HG02623 (cell line): Measurements from ENCODE around the gene RIPOR2.

Source experiments
- ATAC-seq: cut with Tn5 transposase; IDR thresholded peaks from one replicate; pipeline ENCODE4 v1.9.1; 2021; ENCODE audit warnings: moderate library complexity; ENCODE audit not compliant: unreplicated experiment

RIPOR2 gene

GRCh38 chr6:24907919-24908649 lies 27.7 kb downstream of the RIPOR2 start:
- no peak for ATAC-seq

DNA sequence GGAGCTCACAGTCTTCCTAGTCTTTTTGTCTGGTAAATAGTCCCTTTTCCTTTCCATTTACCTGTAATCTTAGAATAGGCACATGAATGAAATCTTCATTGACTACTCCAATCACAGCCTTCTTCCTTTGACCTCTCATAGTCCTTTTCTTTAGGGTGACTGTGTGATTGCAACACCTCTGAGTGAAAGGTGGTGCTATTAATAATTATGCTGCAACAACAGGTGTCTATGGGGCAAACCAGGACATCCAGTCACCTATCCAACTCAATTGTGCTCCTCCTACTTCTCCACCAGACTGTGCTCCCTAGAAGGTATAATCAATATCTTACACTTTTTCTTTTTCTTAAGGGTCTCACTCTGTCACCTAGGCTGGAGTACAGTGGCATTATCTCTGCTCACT lies 29.4 kb downstream of the RIPOR2 start:
- no peak for ATAC-seq

- no peak for ATAC-seq
These were observed 30.3 kb downstream of the RIPOR2 start for GRCh38 chr6:24905483-24905882.

GRCh38 chr6:24903681-24904080 lies 32.1 kb downstream of the RIPOR2 start:
- ATAC-seq, result no peak

DNA sequence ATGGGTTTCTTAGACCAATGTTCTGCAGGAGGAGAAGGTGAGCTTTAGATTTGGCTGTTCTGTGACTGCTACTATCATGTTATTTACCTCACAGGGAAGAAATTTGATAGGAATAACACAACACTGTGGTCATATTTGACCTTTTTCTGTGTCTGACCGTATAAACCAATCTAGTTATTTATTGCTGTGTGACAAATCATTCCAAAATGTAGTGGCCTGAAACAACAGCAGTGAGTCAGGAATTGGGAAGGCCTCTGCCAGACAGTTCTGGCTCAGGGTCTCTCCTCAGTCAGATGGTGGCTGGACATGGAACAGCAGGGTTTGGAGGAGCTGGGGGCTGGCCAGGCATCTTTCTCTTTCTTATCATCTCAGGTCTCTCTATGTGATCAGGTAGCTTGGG lies 33.0 kb downstream of the RIPOR2 start:
- no peak for ATAC-seq

DNA sequence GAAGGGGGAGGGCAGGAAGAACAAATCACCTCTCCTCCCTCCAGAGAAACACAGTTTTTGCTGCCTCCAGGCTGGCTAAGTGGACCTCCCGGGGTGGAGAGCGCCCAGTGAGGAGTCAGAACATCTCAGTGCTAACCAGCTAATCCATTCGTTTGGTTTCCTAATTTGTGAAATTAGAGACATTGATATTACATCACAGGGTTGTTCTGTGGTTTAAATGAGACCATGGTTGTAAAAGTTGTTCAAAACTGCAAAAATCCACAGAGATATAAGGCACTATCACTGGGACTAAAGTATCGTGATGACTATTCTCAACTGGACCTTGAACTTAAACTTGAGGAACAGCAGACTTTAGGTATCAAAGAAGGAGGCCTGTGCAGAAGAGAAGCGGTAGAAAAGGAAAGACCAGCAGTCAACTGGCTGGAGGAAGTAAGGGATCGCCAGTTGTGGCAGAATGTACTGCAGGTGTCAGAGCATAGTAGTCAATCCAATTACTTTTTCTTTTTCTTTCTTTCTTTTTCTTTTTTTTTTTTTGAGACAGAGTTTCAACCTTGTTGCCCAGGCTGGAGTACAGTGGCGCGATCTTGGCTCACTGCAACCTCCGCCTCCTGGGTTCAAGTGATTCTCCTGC lies 33.9 kb downstream of the RIPOR2 start:
- ATAC-seq, result no peak

DNA sequence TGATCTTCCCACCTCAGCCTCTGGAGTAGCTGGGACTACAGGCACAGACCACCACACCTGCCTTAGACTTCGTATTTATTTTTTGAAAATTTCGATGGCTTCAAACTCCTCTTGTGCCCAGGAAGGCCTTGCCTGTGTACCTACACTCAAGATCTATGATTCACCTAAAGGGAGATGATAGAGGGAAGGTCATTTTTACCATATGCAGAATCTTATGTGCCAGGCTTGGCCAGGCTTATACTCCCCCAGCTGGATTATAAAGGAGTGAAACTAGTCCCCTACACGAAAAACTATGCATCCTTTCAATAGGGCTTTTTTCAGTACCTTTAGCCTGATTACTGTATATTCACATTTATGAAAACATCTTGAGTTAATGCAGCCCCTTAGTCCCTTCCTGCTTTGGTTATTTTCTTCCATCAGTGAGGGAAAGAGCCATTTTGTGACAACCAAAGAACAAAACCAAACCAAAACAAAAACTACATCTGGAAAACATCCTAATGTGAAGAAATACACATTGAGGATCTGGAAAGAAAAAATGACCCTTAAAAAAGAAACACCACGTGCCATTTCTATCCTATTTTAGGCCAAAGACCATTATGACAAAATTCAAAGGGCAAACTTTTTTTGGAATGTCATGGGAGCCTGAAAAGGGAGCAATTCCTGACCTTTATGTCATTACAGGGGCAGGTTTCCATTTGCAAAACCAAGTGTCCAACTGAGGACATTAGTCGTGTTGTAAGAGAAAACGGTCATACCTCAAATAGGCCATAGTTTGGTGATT lies 34.7 kb downstream of the RIPOR2 start:
- ATAC-seq, result no peak

- no peak for ATAC-seq
These were observed 35.8 kb downstream of the RIPOR2 start for GRCh38 chr6:24899997-24900325.

DNA sequence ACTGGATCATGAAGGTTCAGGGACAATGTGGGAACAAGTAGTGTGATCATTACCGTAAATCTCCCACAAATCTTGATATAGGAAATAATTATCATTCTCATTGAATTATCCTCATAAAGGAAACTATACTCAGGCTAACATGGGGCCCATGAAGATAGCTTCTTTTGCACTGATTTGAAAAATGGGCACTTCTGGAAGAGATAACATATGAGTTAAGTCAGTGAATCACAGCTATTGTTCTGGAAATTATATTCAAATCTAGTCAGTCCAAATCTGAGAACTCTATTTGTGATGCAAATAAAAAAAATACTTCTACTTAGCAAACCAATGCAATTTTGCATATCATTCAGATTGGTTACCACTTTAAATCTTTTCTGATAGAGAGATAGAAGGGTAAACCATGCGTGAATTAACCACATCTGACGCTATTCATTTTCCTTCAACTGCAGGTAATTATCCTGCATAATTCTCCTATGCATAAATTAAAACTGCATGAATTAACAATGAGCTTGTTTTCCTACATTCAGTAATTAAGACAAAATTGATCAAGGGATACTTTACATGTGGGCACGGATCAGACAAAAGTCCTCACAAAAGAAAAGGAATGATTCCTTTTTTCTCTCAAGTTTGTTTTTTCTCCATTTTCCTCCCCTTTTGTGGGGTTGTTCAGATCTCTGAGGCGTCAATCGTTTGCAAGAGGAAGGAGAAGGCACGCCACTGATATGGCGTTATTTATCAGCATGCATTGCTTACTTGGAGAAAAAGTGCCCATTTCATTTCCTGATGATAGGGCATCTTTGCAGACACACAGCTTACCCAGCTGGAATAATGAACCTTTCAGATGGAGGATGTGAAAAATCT lies 36.4 kb downstream of the RIPOR2 start:
- no peak for ATAC-seq

GRCh38 chr6:24898676-24899075 lies 37.1 kb downstream of the RIPOR2 start:
- ATAC-seq, result no peak

DNA sequence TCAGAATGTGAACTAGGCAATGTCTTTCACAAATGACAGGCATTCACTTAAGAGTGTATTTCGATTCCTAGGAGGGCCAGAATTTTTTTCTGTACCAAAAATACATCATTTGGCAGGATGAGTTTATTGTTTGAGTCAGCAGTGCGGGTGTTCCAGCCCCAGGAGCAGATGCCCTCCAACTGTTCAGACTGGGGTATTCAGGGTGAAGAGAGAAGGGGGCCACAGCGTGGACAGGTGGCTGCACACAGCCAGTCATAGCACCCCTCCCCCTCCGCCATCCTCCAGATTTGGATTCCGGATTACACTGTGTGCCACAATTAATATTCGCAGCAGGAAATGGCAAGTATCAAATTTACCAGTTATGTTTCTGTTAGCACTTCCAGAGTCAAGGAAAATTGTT lies 38.6 kb downstream of the RIPOR2 start:
- no peak for ATAC-seq

DNA sequence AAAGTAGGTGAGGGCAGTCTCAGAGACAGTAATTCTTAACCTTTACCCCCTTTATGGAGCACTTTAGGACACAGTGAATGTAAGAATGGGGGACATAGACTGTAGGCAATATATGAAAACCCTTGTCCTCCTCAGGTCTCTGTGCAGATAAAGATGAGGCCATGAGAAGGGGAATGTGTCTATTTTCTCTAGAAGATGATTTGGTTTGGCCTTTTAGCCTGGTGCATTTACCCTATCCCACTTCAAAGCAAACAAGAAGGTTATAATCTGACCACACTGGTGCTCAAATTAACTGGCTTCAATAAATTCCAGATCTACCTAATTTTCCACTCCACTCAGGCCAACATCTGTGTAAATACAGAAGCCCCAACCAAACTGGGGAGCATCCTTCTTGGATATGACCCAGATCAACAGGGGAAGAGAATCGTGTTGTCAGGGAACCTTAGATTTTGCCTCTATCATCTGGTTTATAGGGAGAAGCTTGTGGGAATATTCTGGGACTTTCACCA lies 42.4 kb downstream of the RIPOR2 start:
- ATAC-seq, result no peak

DNA sequence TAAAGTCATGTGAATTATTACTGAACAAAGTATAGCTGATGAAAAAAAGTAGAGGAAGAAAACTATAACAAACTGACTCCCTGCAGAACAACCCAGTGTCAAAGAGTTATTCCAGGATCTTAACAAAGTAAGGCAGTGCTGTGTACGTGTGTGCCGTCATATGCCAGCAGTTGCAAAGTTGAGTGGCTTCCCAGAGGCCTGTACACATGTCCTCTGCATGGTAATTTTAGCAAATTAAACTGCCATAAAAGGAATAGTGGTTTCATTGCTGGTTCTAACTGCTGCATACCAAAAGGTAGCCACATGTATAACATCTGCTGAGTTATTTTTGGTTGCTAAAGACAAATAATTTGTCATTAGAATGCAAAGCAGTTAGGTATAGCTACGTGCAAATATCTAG lies 44.8 kb downstream of the RIPOR2 start:
- no peak for ATAC-seq

GRCh38 chr6:24890471-24890870 lies 45.3 kb downstream of the RIPOR2 start:
- no peak for ATAC-seq

GRCh38 chr6:24888715-24889370 lies 46.9 kb downstream of the RIPOR2 start:
- ATAC-seq, result no peak

DNA sequence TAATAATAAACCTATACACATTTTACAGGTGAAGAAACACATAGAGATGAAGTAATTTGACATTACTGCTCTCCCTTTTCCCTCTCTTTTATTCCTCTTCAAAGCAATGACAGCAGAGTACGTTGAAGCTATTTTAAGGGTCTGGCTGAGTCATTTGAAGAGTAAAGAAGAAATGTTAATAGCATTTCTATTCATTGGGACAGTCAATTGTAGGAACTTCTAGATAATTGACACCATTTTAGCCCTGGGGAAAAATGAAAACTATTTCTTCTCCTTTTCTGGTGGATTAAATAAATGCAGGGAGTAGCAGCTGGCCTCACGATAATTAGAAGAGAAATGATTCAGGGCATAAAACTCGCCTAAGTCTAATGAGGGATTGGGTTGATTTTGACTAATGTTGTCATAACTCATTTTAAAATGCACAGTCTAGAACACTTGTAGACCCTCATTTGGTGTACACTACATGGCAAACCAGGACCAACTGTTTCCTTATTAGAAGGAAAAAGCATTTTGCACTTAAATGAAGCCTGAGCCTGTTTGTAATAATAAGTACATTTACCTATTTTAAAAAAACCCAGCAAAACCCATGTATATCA lies 48.1 kb downstream of the RIPOR2 start:
- no peak for ATAC-seq

- peak; percentile 62 for ATAC-seq
These were observed 52.1 kb downstream of the RIPOR2 start for GRCh38 chr6:24883618-24884017.

DNA sequence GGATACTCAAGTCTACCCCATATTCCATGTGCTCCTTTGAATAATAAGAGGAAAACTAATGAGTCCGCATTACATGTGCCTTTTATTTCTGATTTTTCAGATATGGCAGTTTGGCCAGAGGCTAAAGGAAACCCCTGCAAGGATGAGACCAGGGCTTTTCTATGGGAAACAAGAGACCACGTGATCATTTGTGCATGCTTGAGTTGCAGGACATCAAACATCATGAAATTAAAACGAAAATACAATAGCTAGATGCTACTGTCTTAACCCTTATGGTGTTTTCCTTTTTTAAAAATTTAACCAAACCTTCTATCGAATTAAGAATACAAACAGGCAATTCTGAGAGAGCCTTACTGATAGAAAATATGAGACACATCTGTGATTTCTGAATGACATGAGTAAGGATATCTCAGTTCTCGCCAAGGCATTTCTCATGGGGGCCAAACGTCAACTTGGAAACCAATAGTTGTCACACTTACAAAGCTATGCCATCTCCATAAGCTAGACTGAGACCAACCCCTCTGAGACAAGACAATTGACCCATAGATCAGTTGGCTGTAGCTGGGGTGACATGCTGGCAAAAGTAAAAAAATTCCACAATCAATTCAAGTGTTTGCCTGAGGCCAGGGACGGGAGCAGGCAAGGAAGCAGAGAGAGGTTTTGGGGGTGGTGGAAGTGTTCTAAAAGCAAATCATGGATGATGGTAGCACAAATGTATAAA lies 52.8 kb downstream of the RIPOR2 start:
- no peak for ATAC-seq

DNA sequence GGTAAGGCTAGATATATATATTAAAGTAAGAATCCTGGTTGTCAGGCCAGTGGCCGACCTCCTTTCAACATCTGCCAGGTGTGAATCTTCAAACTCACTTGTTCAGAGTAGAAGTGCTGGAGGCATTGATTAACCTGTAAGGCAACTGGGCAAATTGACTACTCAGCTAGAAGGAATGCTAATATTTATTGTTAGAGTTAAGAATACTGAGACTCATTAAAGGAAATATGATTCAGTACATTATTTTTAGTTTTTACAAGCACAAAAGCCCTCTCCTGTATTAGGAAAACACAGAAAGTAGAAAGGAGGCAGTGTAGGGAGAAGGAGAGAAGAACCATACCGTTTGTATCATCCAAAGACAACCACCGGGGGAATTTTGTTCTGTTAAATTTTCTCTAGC lies 53.5 kb downstream of the RIPOR2 start:
- ATAC-seq, result no peak
